ENCODE results near the gene CUX1.
"Not testable (repeated sequence)": the region's sequence is repeated elsewhere in the genome, so short reads cannot be mapped to it uniquely, and the experiment has no call there.

CUX1 gene

DNA sequence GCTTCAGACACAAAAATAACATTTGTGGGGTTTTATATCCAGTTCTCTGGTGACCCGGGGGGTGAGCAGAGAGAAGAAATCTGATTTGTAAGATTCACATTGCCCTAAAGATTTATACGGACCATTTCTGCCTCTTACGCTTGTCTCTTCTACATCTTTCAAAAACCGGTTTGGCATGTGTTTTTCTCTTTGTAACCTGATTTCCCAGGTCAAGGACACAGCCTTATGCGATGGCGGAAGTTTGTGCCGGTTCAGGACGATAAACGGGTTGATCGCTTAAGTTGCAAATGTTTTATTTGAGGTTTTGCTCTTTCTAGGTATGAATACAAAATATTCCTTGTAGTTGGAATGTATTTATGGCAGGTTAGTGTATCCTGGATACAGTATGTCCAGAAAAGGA, 407.6 kb downstream of the CUX1 start:
- no peaks in the 10 kb centered on the region for H3K9me3 ChIP-seq
- H3K4me3 ChIP-seq (ENCODE audit: low read depth in 1 of 2, low read length in 1 of 2), result no peak overlapping the region
- H3K36me3 ChIP-seq, result peaks cover 60% of the 10 kb centered on the region
- TF ChIP-seq, protein P1, sequence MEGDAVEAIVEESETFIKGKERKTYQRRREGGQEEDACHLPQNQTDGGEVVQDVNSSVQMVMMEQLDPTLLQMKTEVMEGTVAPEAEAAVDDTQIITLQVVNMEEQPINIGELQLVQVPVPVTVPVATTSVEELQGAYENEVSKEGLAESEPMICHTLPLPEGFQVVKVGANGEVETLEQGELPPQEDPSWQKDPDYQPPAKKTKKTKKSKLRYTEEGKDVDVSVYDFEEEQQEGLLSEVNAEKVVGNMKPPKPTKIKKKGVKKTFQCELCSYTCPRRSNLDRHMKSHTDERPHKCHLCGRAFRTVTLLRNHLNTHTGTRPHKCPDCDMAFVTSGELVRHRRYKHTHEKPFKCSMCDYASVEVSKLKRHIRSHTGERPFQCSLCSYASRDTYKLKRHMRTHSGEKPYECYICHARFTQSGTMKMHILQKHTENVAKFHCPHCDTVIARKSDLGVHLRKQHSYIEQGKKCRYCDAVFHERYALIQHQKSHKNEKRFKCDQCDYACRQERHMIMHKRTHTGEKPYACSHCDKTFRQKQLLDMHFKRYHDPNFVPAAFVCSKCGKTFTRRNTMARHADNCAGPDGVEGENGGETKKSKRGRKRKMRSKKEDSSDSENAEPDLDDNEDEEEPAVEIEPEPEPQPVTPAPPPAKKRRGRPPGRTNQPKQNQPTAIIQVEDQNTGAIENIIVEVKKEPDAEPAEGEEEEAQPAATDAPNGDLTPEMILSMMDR (IDR thresholded peaks at IDR 0.05), result no peak
- H3K27ac ChIP-seq, result no peak overlapping the region
- no peaks in the 10 kb centered on the region for H3K4me1 ChIP-seq (ENCODE audit: control insufficient read depth in 1 of 2, insufficient read depth in 1 of 2, low read depth in 1 of 2, low read length in 1 of 2)
- H3K27me3 ChIP-seq, result no peaks in the 10 kb centered on the region

DNA sequence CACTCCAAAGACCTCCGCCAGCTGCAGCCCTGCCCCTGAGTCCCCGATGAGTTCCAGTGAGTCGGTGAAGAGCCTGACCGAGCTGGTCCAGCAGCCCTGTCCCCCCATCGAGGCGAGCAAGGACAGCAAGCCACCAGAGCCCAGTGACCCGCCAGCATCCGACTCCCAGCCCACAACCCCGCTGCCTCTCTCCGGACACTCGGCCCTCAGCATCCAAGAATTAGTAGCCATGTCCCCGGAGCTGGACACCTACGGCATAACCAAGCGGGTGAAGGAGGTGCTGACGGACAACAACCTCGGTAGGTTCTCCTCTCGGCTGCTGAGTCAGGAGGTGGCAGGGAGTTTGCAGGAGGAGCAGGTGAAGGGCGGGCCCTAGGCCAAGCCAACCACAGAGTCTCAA, 409.9 kb downstream of the CUX1 start:
- no peaks in the 10 kb centered on the region for H3K9me3 ChIP-seq
- H3K27me3 ChIP-seq, result no peaks in the 10 kb centered on the region
- H3K27ac ChIP-seq, result no peak overlapping the region

DNA sequence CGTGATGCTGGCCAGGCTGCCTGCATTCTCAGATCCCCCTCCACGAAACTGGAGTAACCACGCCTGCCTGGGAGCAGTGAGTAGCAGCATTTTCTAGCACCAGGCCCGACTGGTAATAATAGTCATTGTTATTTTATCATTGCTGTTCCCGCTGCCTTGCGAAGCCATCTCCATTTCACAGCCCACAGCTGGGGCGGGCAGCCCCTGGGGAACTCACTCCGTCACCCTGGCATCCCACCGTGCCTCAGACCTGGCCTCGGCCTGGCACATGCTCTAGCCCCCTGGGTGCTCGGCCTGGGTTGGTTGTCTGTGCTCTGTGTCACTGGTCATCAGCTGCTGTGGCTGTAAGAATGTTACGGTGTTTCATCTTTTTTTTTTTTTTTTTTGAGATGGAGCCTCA, 411.5 kb downstream of the CUX1 start:
- TF ChIP-seq, protein P1 (IDR thresholded peaks at IDR 0.05), result no peak
- Histone ChIP-seq H3K4me3 (ENCODE audit: low read depth in 1 of 2, low read length in 1 of 2) (no peak overlapping the region), H3K4me1 (ENCODE audit: control insufficient read depth in 1 of 2, insufficient read depth in 1 of 2, low read depth in 1 of 2, low read length in 1 of 2) (no peaks in the 10 kb centered on the region), H3K36me3 (peaks cover 75% of the 10 kb centered on the region), H3K27ac (no peak overlapping the region), H3K27me3 (no peaks in the 10 kb centered on the region), H3K9me3 (no peaks in the 10 kb centered on the region)

More for the DNA sequence above, 409.9 kb downstream of the CUX1 start:
- Histone ChIP-seq H3K4me1 (ENCODE audit: control insufficient read depth in 1 of 2, insufficient read depth in 1 of 2, low read depth in 1 of 2, low read length in 1 of 2) (no peaks in the 10 kb centered on the region), H3K4me3 (ENCODE audit: low read depth in 1 of 2, low read length in 1 of 2) (no peak overlapping the region), H3K36me3 (peaks cover 62% of the 10 kb centered on the region)
- TF ChIP-seq, protein P1 (IDR thresholded peaks at IDR 0.05), result no peak

DNA sequence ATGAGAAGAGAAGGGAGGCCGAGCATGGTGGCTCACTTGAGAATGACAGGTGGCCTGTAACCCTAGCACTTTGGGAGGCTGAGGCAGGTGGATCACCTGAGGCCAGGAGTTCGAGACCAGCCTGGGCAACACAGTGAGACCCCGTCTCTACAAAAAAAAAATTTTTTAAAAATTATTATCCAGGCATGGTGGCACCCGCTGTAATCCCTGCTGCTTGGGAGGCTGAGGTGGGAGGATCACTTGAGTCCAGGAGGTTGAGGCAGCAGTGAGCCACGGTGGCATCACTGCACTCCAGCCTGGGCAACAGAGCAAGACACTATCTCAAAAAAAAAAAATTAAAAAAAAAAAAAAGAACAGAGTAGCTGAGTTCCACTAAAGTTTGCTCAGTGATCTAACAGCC, 412.7 kb downstream of the CUX1 start:
- H3K9me3 ChIP-seq; H3K27ac ChIP-seq; H3K4me3 ChIP-seq (ENCODE audit: low read depth in 1 of 2, low read length in 1 of 2); H3K27me3 ChIP-seq; H3K4me1 ChIP-seq (ENCODE audit: control insufficient read depth in 1 of 2, insufficient read depth in 1 of 2, low read depth in 1 of 2, low read length in 1 of 2): not testable (repeated sequence)
- H3K36me3 ChIP-seq, result peaks cover 79% of the 10 kb centered on the region

DNA sequence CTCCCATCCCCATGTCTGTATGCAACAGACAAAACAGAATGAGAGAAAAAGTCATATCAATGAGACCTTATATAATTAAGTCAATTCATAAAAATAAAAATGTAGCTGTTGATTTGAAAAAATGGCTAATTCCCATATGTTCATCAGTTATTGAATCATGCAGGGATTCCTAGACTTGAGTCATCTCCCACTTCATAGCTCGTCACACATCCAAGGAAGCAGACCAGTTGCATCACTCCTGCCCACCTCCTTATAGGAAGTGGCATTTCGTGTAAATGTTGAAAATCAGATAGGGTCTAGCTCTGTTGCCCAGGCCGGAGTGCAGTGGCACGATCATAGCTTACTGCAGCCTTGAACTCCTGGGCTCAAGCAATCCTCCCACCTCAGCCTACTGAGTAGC, 413.2 kb downstream of the CUX1 start:
- no peaks in the 10 kb centered on the region for H3K9me3 ChIP-seq
- H3K27me3 ChIP-seq, result no peaks in the 10 kb centered on the region
- H3K4me3 ChIP-seq (ENCODE audit: low read depth in 1 of 2, low read length in 1 of 2), result no peak overlapping the region
- peaks cover 80% of the 10 kb centered on the region for H3K36me3 ChIP-seq
- TF ChIP-seq, protein P1 (IDR thresholded peaks at IDR 0.05), result no peak
- H3K27ac ChIP-seq, result no peak overlapping the region
- no peaks in the 10 kb centered on the region for H3K4me1 ChIP-seq (ENCODE audit: control insufficient read depth in 1 of 2, insufficient read depth in 1 of 2, low read depth in 1 of 2, low read length in 1 of 2)

DNA sequence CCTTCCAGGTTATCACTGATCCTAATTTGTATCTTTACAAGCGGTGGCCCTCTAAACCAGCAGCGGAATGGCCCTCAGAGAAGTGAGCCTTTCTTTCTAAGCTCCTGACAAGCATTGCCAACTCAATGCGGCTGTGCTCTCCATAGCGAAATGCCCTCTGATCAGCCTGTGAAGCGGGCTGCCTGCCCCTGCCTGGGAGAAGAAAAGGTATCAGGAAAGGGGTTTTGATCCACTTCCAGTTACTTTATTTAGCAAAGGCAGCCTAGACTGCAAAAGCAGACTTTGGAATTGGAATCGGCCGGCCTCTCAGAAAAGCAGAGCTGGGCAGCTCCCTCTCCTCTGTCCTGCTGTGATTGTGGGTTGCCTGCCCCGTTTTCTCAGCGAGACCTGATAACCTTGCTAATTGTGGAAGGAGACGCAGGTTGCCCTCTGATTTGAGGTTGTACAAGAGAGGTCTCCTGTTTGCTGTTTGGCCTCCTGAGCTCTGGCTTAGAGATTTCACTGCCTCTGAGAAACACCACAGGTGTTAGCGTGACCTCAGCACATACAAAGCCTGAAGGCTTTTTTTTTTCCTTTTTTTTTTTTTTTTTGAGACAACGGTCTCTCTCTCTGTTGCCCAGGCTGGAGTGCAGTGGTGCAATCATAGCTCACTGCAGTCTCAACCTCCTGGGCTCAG, 415.3 kb downstream of the CUX1 start:
- peaks cover 86% of the 10 kb centered on the region for H3K36me3 ChIP-seq
- H3K9me3 ChIP-seq, result no peaks in the 10 kb centered on the region
- no peak overlapping the region for H3K27ac ChIP-seq
- H3K4me1 ChIP-seq (ENCODE audit: control insufficient read depth in 1 of 2, insufficient read depth in 1 of 2, low read depth in 1 of 2, low read length in 1 of 2), result no peaks in the 10 kb centered on the region
- TF ChIP-seq, protein P1 (IDR thresholded peaks at IDR 0.05), result no peak
- no peak overlapping the region for H3K4me3 ChIP-seq (ENCODE audit: low read depth in 1 of 2, low read length in 1 of 2)
- no peaks in the 10 kb centered on the region for H3K27me3 ChIP-seq

Measured in neutrophil (primary cell).